Colonic mucosa (tissue), 4 donors: ENCODE results near the gene COA8. TPM values are rescaled to one million over a fixed set of nuclear protein-coding genes. Genes with fewer than 3 reads are reported as not detected.
A peak's percentile ranks its signal among the peaks of the same experiment; 100 is the strongest.

Experiments used
- DNase-seq: peaks from one replicate; pipeline ENCODE4 v3.0.0-alpha.2; 2020
- H3K27ac ChIP-seq: fragments of 200-600 bp; one replicate; pipeline ENCODE4 v1.8.0; 2021
- H3K27me3 ChIP-seq: fragments of 200-600 bp; one replicate; pipeline ENCODE4 v1.8.0; 2021
- H3K36me3 ChIP-seq: fragments of 200-600 bp; one replicate; pipeline ENCODE4 v1.8.0; 2021
- H3K4me1 ChIP-seq: fragments of 200-600 bp; one replicate; pipeline ENCODE4 v1.8.0; 2021; ENCODE audit warnings: mild to moderate bottlenecking
- H3K4me3 ChIP-seq: fragments of 200-600 bp; one replicate; pipeline ENCODE4 v1.8.0; 2021
- H3K9ac ChIP-seq, 2 donors: one replicate each; pipeline ENCODE4 v1.7.0; 2013; ENCODE audit warnings: control low read depth in 2 of 2, low read depth in 2 of 2, low read length in 2 of 2
- H3K9me3 ChIP-seq: fragments of 200-600 bp; one replicate; pipeline ENCODE4 v1.8.0; 2021
- intact Hi-C: fragments of 100-400 bp; cut with DNase I; formaldehyde crosslinking; loops from one replicate; pipeline ENCODE4 v1.14.1; 2022
- total RNA-seq, 2 donors: library from RNA; stranded (reverse); fragmentation: NEBNext Ultra II Directional in 1 of 2; extraction: Animal tissue kit (Norgen Biotek cat#: 25700) in 1 of 2; gene quantifications; one replicate each; pipeline ENCODE4 v1.2.1, GENCODE V29; 2021
- TF ChIP-seq, protein P1 (sequence below): fragments of 200-600 bp; IDR thresholded peaks from one replicate; pipeline ENCODE4 v1.8.0; 2022; ENCODE audit warnings: antibody characterized with exemption, mild to moderate bottlenecking
- donor health status: healthy.
- donor health status: DM: no; HTN: no; CAD: no.
- donor health status: DM: no; HTN: no; CAD: no.

The COA8 gene
- total RNA-seq, 2 donors from 2014 or later = 37.1 to 41.5 TPM

DNA sequence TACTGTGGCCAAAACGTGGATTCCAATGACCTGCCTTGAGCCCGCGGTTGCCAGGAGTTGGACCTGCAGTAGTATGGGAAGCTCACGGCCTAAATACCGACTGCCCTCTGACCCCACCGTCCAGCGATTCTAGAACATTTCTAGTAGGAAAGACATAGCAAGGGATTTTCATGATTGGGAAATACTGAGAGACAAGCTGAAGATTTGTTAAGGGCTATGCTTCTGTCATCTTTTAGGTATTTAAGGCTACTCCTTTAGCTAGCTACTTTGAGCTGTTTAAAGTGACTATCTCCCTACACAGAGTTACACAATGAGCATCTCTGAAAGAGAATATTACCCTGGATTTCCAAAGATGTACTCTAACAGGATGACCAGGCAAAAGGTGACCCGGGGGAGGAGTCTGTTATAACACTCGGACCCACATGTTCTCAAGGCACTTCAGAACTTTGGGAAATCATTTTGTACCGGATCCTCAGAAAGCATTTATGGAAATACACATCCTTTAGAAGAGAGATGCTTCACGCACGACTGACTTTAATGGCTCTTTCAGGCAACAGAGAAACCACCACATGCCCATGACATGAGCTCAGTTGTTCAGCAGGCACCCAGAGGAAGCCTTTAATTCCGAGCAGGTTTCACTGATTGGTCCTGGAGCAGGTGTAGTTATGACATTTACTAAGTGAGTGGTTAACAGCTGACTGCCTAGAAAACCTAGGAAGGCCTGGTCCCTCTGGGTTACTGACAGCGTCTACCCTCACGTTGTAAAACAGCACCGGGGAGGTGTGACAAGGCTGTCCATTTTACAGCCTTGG is 4.5 kb upstream of the COA8 start:
- H3K27ac ChIP-seq = no peak overlapping the region
- no peaks in the 10 kb centered on the region for H3K9me3 ChIP-seq
- no peak overlapping the region for H3K9ac ChIP-seq
- no peaks in the 10 kb centered on the region for H3K27me3 ChIP-seq
- H3K36me3 ChIP-seq = no peaks in the 10 kb centered on the region
- DNase-seq = peak; percentile 16
- H3K4me3 ChIP-seq = no peak overlapping the region
- H3K4me1 ChIP-seq = peaks cover 9% of the 10 kb centered on the region
- TF ChIP-seq, protein P1, sequence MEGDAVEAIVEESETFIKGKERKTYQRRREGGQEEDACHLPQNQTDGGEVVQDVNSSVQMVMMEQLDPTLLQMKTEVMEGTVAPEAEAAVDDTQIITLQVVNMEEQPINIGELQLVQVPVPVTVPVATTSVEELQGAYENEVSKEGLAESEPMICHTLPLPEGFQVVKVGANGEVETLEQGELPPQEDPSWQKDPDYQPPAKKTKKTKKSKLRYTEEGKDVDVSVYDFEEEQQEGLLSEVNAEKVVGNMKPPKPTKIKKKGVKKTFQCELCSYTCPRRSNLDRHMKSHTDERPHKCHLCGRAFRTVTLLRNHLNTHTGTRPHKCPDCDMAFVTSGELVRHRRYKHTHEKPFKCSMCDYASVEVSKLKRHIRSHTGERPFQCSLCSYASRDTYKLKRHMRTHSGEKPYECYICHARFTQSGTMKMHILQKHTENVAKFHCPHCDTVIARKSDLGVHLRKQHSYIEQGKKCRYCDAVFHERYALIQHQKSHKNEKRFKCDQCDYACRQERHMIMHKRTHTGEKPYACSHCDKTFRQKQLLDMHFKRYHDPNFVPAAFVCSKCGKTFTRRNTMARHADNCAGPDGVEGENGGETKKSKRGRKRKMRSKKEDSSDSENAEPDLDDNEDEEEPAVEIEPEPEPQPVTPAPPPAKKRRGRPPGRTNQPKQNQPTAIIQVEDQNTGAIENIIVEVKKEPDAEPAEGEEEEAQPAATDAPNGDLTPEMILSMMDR = no peak
- intact Hi-C loops = no loop called here

DNA sequence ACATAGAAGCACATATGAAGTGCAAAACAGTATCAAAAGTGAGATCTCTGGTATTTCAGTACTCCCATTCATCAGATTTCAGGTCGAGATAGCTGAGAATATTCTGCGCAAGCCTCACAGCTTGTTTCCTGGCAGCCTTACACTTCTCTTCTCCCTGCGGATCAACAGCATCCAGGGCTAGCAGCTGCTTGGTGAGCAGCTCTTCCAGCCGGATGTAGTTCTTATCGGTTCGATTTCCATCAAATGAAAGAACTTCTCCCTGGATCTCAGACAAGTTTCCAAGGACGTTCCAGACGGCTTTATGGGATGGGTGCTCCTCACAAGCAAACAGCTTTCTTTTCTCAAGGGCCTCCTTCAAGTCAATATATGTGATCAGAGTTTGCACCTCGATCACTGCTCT is 3.0 kb upstream of the COA8 start:
- H3K9me3 ChIP-seq = no peaks in the 10 kb centered on the region
- peaks cover 9% of the 10 kb centered on the region for H3K4me1 ChIP-seq
- no peak overlapping the region for H3K9ac ChIP-seq
- H3K4me3 ChIP-seq = no peak overlapping the region
- no peak overlapping the region for H3K27ac ChIP-seq
- intact Hi-C loops = no loop called here
- no peak for DNase-seq
- H3K27me3 ChIP-seq = no peaks in the 10 kb centered on the region
- no peaks in the 10 kb centered on the region for H3K36me3 ChIP-seq
- TF ChIP-seq, protein P1 = no peak

DNA sequence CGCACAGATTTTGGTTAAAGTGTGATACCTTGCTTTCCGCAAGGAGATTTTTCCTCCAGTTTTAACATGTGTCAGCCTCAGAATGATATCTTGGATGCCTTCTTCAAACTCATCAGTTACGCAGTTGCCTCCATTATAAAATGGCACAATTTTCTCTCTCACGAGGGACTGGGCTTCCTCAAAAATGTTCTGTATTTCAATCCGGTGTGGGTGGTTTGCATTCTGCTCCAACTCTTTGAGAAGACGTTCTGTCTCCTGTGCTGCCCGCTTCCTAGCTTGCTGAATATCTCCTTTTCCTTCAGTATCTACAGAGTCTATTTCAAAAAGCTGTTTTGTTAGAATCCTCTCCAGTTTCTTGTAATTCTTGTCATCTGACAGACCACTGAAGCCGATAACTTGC is 2.1 kb upstream of the COA8 start:
- Histone ChIP-seq H3K9ac (peak overlapping the region in 1 of 2 donors; percentile 97), H3K4me3 (no peak overlapping the region), H3K4me1 (peaks cover 9% of the 10 kb centered on the region), H3K36me3 (no peaks in the 10 kb centered on the region), H3K27ac (no peak overlapping the region), H3K9me3 (no peaks in the 10 kb centered on the region), H3K27me3 (no peaks in the 10 kb centered on the region)
- TF ChIP-seq, protein P1 = no peak
- intact Hi-C loops = no loop called here
- DNase-seq = no peak

DNA sequence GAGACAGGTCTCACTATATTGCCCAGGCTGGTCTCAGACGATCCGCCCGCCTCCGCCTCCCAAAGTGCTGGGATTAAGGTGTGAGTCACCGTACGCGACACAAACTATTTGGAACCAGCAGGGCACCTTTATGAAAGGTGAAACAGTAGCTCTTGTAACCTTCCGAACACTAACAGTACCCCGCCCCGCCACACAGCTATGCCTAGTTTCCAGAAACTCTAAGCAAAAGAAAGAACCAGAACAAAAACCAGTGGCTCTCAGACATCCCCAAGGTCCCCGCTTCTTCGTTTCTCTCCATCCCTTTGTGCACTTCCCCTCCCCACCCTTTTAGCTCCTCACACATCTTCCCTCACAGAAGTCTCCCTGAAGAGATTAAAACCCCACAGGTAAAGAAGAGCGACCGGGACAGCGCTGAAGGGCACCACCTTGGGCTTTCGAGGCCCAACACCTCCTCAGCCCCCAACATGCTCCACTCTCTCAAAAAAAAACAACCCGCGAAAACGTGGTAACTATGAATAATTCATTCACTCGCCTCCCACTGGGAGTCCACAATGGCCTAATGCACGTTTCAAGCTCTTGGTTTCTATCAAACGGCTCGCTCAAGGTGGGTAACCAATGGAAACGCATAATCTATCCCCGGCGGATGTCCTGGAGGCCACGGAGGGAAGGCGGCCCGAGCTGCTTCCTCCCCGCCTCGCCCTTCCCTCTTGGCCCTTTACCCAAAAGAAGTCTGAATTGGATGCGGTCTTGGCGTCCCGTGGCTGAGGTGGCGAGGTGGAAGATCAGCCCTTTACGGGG is 1.2 kb upstream of the COA8 start:
- intact Hi-C loops = no loop called here
- peak overlapping the region; percentile 93 for H3K27ac ChIP-seq
- no peaks in the 10 kb centered on the region for H3K36me3 ChIP-seq
- no peak for DNase-seq
- H3K4me3 ChIP-seq = peak overlapping the region; percentile 99
- peak overlapping the region; percentile 90 to 97 for H3K9ac ChIP-seq
- H3K9me3 ChIP-seq = no peaks in the 10 kb centered on the region
- TF ChIP-seq, protein P1 = no peak
- H3K4me1 ChIP-seq = peaks cover 9% of the 10 kb centered on the region
- H3K27me3 ChIP-seq = no peaks in the 10 kb centered on the region

DNA sequence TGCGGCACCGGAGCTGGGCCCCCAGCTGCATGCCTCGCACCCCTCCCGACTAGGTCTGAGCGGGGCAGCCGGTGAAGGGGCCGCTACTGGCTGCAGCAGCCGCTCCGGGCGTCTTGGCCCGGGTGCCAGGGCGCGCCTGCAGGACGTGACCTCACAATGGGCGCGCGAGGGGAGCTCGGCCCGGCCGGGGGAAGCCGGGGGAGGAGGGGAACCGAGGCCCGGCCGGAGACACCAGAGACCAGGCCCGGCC is 656 bp upstream of the COA8 start:
- Histone ChIP-seq H3K4me1 (peaks cover 9% of the 10 kb centered on the region), H3K36me3 (no peaks in the 10 kb centered on the region), H3K9me3 (no peaks in the 10 kb centered on the region), H3K9ac (peak overlapping the region; percentile 90 to 97), H3K4me3 (peak overlapping the region; percentile 99), H3K27ac (peak overlapping the region; percentile 93), H3K27me3 (no peaks in the 10 kb centered on the region)
- TF ChIP-seq, protein P1 = no peak
- DNase-seq = no peak
- intact Hi-C loops = no loop called here
